Progenitor cell of endocrine pancreas (in vitro differentiated cells): ENCODE measurements around the gene GID8. TPM values are rescaled to one million over a fixed set of nuclear protein-coding genes. Genes with fewer than 3 reads are reported as not detected.

Experiments used
- DNase-seq: peaks from one replicate; pipeline ENCODE4 v3.0.0; 2021; ENCODE audit warnings: low spot score; ENCODE audit not compliant: unreplicated experiment
- H3K27ac Mint-ChIP-seq: 2 replicates; pipeline ENCODE4 v1.8.0; 2021; ENCODE audit warnings: mild to moderate bottlenecking, moderate library complexity, mixed read lengths
- H3K27me3 Mint-ChIP-seq: 2 replicates; pipeline ENCODE4 v1.8.0; 2021; ENCODE audit warnings: mixed read lengths
- H3K36me3 Mint-ChIP-seq: 2 replicates; pipeline ENCODE4 v1.8.0; 2022; ENCODE audit warnings: mixed read lengths; ENCODE audit not compliant: insufficient read depth
- H3K4me1 Mint-ChIP-seq: 2 replicates; pipeline ENCODE4 v1.8.0; 2021; ENCODE audit warnings: low read depth, mixed read lengths
- H3K4me3 Mint-ChIP-seq: 2 replicates; pipeline ENCODE4 v1.8.0; 2021; ENCODE audit warnings: low read depth, mild to moderate bottlenecking, moderate library complexity, mixed read lengths
- H3K9me3 Mint-ChIP-seq: 2 replicates; pipeline ENCODE4 v1.8.0; 2021; ENCODE audit warnings: low read depth, mixed read lengths
- total RNA-seq: library from RNA; stranded (reverse); gene quantifications from 2 replicates; pipeline ENCODE4 v1.2.1, GENCODE V29; 2021
- TF ChIP-seq, protein P1 (sequence below): fragments of 200-600 bp; sonication (generic); IDR thresholded peaks from one replicate; pipeline ENCODE4 v1.5.0; 2021; ENCODE audit warnings: antibody characterized with exemption, mild to moderate bottlenecking; ENCODE audit not compliant: unreplicated experiment

Gene GID8
- total RNA-seq, 1 donor from 2014 or later = 66.7 TPM

GRCh38 chr20:62961799-62962198 is 23.9 kb downstream of the GID8 start:
- H3K27me3 Mint-ChIP-seq = no peaks in the 10 kb centered on the region
- no peak overlapping the region for H3K27ac Mint-ChIP-seq
- no peak for DNase-seq
- TF ChIP-seq, protein P1, sequence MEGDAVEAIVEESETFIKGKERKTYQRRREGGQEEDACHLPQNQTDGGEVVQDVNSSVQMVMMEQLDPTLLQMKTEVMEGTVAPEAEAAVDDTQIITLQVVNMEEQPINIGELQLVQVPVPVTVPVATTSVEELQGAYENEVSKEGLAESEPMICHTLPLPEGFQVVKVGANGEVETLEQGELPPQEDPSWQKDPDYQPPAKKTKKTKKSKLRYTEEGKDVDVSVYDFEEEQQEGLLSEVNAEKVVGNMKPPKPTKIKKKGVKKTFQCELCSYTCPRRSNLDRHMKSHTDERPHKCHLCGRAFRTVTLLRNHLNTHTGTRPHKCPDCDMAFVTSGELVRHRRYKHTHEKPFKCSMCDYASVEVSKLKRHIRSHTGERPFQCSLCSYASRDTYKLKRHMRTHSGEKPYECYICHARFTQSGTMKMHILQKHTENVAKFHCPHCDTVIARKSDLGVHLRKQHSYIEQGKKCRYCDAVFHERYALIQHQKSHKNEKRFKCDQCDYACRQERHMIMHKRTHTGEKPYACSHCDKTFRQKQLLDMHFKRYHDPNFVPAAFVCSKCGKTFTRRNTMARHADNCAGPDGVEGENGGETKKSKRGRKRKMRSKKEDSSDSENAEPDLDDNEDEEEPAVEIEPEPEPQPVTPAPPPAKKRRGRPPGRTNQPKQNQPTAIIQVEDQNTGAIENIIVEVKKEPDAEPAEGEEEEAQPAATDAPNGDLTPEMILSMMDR = no peak
- H3K36me3 Mint-ChIP-seq = no peaks in the 10 kb centered on the region
- H3K4me1 Mint-ChIP-seq = no peaks in the 10 kb centered on the region
- H3K9me3 Mint-ChIP-seq = no peaks in the 10 kb centered on the region
- no peak overlapping the region for H3K4me3 Mint-ChIP-seq

DNA sequence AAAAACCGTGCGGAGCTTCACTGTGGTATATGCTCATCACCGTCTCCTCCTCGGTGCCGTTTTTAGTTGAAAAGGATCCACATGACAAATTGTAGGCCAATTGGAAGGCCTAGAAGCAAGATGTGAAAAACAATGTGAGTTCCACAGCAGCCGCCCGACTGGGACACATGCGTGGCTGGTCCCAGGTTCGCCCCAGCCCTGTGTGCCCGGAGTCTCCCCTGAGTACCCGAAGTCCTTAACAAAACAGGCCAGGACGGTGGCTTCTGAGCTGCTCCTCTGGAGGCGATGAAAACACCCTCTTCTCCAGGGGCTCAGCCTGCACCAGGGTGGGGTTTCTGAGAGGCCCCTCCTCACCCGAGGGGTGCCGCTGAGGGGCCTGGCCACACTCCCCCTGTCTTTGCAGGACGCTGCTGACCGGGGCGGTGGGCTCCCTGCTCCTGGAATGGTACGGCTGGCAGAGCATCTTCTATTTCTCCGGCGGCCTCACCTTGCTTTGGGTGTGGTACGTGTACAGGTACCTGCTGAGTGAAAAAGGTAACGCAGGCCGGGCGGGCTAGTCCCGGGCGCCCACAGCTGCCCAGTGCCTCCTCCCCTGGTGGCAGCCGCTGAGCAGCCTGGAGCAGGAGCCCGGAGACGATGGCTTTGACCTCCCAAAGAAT is 24.4 kb downstream of the GID8 start:
- no peak for DNase-seq
- TF ChIP-seq, protein P1 = no peak
- H3K27ac Mint-ChIP-seq = no peak overlapping the region
- H3K4me1 Mint-ChIP-seq = no peaks in the 10 kb centered on the region
- H3K27me3 Mint-ChIP-seq = no peaks in the 10 kb centered on the region
- no peaks in the 10 kb centered on the region for H3K36me3 Mint-ChIP-seq
- no peak overlapping the region for H3K4me3 Mint-ChIP-seq
- H3K9me3 Mint-ChIP-seq = no peaks in the 10 kb centered on the region

DNA sequence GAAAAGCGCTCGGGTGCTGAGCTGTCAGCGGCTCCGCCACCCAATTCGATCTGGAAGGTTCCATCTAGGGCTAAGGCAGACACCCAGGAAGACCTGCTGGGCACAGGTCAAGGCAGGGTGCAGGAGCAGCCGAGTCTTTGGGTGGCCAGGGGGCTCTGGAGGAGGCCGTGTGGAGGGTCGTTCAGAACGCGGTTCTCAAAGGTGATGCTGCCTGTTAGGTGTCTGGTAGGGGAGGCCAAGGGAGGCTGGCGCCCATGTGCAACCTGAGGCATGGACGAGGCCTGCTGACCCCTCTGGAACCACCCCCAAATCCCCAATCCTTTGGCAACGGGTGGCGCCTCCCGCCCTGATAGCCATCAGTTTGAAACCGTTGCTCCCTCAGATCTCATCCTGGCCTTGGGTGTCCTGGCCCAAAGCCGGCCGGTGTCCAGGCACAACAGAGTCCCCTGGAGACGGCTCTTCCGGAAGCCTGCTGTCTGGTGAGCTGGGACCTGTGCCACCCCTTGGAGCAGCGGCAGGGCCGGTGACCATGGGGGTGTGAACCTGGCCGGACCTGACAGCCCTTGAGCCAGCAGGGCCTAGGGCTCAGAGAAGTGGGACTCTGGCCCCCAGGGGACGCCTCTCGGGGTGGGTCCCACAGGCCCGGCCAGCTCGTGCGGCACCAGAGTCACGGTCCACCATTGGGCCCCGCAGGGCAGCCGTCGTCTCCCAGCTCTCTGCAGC is 25.1 kb downstream of the GID8 start:
- no peaks in the 10 kb centered on the region for H3K4me1 Mint-ChIP-seq

DNA sequence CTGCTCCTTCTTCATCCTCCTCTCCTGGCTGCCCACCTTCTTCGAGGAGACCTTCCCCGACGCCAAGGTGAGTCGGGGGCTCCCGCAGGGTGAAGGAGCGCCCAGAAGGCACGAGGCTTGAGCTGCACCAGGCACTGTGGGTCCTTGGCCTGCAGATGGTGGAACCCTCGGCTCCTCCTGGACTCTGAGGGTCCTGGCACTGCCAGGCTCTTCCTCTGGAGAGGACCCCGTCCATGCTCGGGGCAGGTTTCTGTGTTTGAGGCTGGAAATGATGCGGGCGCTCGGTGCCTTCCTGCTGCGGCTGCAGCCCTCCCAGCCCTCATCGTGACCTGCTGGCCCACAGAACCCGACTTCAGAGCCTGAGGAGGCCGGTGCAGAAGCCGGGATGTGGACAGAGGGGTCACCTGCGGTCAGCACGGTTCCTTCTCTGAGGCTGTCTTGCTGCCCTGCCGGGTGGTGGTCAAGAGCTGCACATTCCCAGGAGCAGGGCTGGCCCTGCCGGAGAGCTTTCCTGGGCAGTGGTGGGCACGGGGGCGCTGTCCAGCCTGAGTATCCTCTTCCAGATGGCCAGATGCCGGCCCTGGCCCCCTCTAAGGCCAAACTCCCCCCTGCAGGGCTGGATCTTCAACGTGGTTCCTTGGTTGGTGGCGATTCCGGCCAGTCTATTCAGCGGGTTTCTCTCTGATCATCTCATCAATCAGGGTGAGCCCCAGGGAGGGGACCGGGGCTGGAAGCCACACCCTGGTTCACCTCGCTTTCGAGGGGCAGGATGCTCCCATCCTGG is 25.9 kb downstream of the GID8 start:
- Mint-ChIP-seq H3K36me3 (no peaks in the 10 kb centered on the region), H3K4me1 (no peaks in the 10 kb centered on the region), H3K27me3 (no peaks in the 10 kb centered on the region), H3K9me3 (no peaks in the 10 kb centered on the region), H3K27ac (no peak overlapping the region), H3K4me3 (no peak overlapping the region)
- TF ChIP-seq, protein P1 = no peak
- no peak for DNase-seq

More for the DNA sequence above, 25.1 kb downstream of the GID8 start:
- no peak for DNase-seq
- H3K9me3 Mint-ChIP-seq = no peaks in the 10 kb centered on the region
- H3K4me3 Mint-ChIP-seq = no peak overlapping the region
- TF ChIP-seq, protein P1 = no peak
- no peaks in the 10 kb centered on the region for H3K27me3 Mint-ChIP-seq
- H3K27ac Mint-ChIP-seq = no peak overlapping the region
- H3K36me3 Mint-ChIP-seq = no peaks in the 10 kb centered on the region

- H3K4me3 Mint-ChIP-seq = no peak overlapping the region
- no peak for DNase-seq
- H3K9me3 Mint-ChIP-seq = no peaks in the 10 kb centered on the region
- H3K27ac Mint-ChIP-seq = no peak overlapping the region
- no peaks in the 10 kb centered on the region for H3K4me1 Mint-ChIP-seq
- H3K36me3 Mint-ChIP-seq = no peaks in the 10 kb centered on the region
- TF ChIP-seq, protein P1 = no peak
- H3K27me3 Mint-ChIP-seq = peaks cover 3% of the 10 kb centered on the region
Observed at GRCh38 chr20:62964700-62965099, 26.8 kb downstream of the GID8 start.
